T1000 (cell line): ENCODE measurements around the gene BCL6.
A peak's percentile ranks its signal among the peaks of the same experiment; 100 is the strongest.

ENCODE experiments used
- DNase-seq: peaks from one replicate; lab custom pipeline; 2025; ENCODE audit warnings: mixed read lengths; lab: John Stamatoyannopoulos, UW

Gene BCL6

GRCh38 chr3:187762792-187763191, 17.5 kb upstream of the BCL6 start:
- no peak for DNase-seq

- no peak for DNase-seq
Observed at GRCh38 chr3:187759601-187760000, 14.3 kb upstream of the BCL6 start.

- no peak for DNase-seq
Observed at GRCh38 chr3:187758318-187758955, 13.2 kb upstream of the BCL6 start.

- DNase-seq, result no peak
Observed at GRCh38 chr3:187753516-187753915, 8.2 kb upstream of the BCL6 start.

GRCh38 chr3:187750513-187751123, 5.3 kb upstream of the BCL6 start:
- DNase-seq, result no peak

- DNase-seq, result no peak
Observed at GRCh38 chr3:187750006-187750512, 4.8 kb upstream of the BCL6 start.

- peak; percentile 65 for DNase-seq
Observed at GRCh38 chr3:187748050-187748481, 2.8 kb upstream of the BCL6 start.

GRCh38 chr3:187747506-187747905, 2.2 kb upstream of the BCL6 start:
- DNase-seq, result no peak

- no peak for DNase-seq
Observed at GRCh38 chr3:187746442-187747281, 1.4 kb upstream of the BCL6 start.

GRCh38 chr3:187746059-187746441, 782 bp upstream of the BCL6 start:
- DNase-seq, result no peak

- DNase-seq, result no peak
Observed at GRCh38 chr3:187744169-187745151, 808 bp downstream of the BCL6 start.

- DNase-seq, result no peak
Observed at GRCh38 chr3:187743195-187744141, 1.8 kb downstream of the BCL6 start.

- no peak for DNase-seq
Observed at GRCh38 chr3:187742351-187743171, 2.7 kb downstream of the BCL6 start.

GRCh38 chr3:187741403-187742350, 3.6 kb downstream of the BCL6 start:
- DNase-seq, result peak; percentile 28

- DNase-seq, result peak; percentile 33
Observed at GRCh38 chr3:187740421-187741399, 4.6 kb downstream of the BCL6 start.

- peak; percentile 80 for DNase-seq
Observed at GRCh38 chr3:187739561-187740332, 5.5 kb downstream of the BCL6 start.
